GM12878 (cell line): Measurements from ENCODE around the gene CALHM2. TPM values are rescaled to one million over a fixed set of nuclear protein-coding genes. Genes with fewer than 3 reads are reported as not detected.
A peak's percentile ranks its signal among the peaks of the same experiment; 100 is the strongest.

Experiments used
- ATF2 ChIP-seq: IDR thresholded peaks from 2 replicates; pipeline ENCODE4 v1.6.1; 2012; ENCODE audit warnings: low read length, inconsistent platforms
- ATF7 ChIP-seq: fragments of 450-650 bp; IDR thresholded peaks from 2 replicates; pipeline ENCODE4 v1.6.1; 2016; ENCODE audit warnings: low read depth, mild to moderate bottlenecking
- CBX5 ChIP-seq: sonication (generic); IDR thresholded peaks from 2 replicates; pipeline ENCODE4 v1.6.1; 2016; ENCODE audit warnings: low read depth, moderate library complexity, mild to moderate bottlenecking, inconsistent platforms
- EED ChIP-seq: sonication (generic); IDR thresholded peaks from 2 replicates; pipeline ENCODE4 v1.6.1; 2016; ENCODE audit warnings: antibody characterized with exemption, low read depth
- EP300 ChIP-seq, 2 experiments: fragments of 150-350 bp in 1 of 2; IDR thresholded peaks; 2 replicates each; pipeline ENCODE4 v1.6.1; 2011 to 2012; ENCODE audit warnings: low read depth in 2 of 2, low read length in 2 of 2, borderline replicate concordance in 1 of 2, improper control_type of control experiment in 1 of 2, inconsistent platforms in 1 of 2; ENCODE audit not compliant: control insufficient read depth in 1 of 2
- IKZF1 ChIP-seq: fragments of 450-650 bp; conservative IDR thresholded peaks from 2 replicates; pipeline ENCODE4 v1.6.1; 2017; ENCODE audit warnings: antibody characterized with exemption, mild to moderate bottlenecking
- MTA2 ChIP-seq: fragments of 450-650 bp; IDR thresholded peaks from 2 replicates; pipeline ENCODE4 v1.6.1; 2016; ENCODE audit warnings: low read depth, mild to moderate bottlenecking, moderate library complexity
- NBN ChIP-seq: fragments of 450-650 bp; IDR thresholded peaks from 2 replicates; pipeline ENCODE4 v1.6.1; 2016
- NR2F1 ChIP-seq: fragments of 450-650 bp; conservative IDR thresholded peaks from 2 replicates; pipeline ENCODE4 v1.6.1; 2017; ENCODE audit warnings: mild to moderate bottlenecking
- PBX3 ChIP-seq: IDR thresholded peaks from 2 replicates; pipeline ENCODE4 v1.6.1; 2011; ENCODE audit warnings: mild to moderate bottlenecking, low read depth, low read length, moderate library complexity; ENCODE audit not compliant: insufficient replicate concordance
- SRF ChIP-seq, 2 experiments: IDR thresholded peaks; 2 replicates each; pipeline ENCODE4 v1.6.1; 2011; ENCODE audit warnings: low read depth in 2 of 2, low read length in 2 of 2, mild to moderate bottlenecking in 1 of 2, moderate library complexity in 1 of 2
- TCF12 ChIP-seq: IDR thresholded peaks from 2 replicates; pipeline ENCODE4 v1.6.1; 2011; ENCODE audit warnings: low read depth, mild to moderate bottlenecking, low read length
- polyA plus RNA-seq, 11 experiments: library from polyadenylated mRNA; depleted of rRNA in 4 of 11; unstranded in 6 of 11; stranded (reverse) in 5 of 11; fragments of >200 nt; fragmentation: Nextera tagmentation in 4 of 11; fragmentation: Illumina TruSeq in 1 of 11; extraction: Ambion mirVana in 4 of 11; extraction: Trizol in 1 of 11; gene quantifications; 1 replicate in 1 of 11; 2 replicates in 10 of 11; pipeline versions ENCODE4 v1.2.1 to v1.2.3, GENCODE V29; 2011 to 2016; ENCODE audit warnings: inconsistent platforms in 2 of 11, missing spikeins in 2 of 11, low read depth in 1 of 11
- total RNA-seq, 4 experiments: library from RNA; depleted of rRNA in 3 of 4; stranded (reverse); fragments of >200 nt in 3 of 4; fragmentation: Illumina TruSeq in 1 of 4; extraction: Trizol in 1 of 4; gene quantifications; 2 replicates each; pipeline versions ENCODE4 v1.2.1 to v1.2.3, GENCODE V29; 2013 to 2021
- TF ChIP-seq, protein P1 (sequence below): fragments of 450-650 bp; formaldehyde crosslinking; IDR thresholded peaks from 2 replicates; pipeline ENCODE4 v1.4.0; 2020; ENCODE audit warnings: mild to moderate bottlenecking, moderate library complexity

CALHM2 gene
- total and polyA plus RNA-seq, 10 of the 15 experiments (the other 5 are each of a cell fraction or from before 2014, with no cell fraction given): 0.60 to 23.7 (median 9.3) TPM

- TF ChIP-seq, protein P1, sequence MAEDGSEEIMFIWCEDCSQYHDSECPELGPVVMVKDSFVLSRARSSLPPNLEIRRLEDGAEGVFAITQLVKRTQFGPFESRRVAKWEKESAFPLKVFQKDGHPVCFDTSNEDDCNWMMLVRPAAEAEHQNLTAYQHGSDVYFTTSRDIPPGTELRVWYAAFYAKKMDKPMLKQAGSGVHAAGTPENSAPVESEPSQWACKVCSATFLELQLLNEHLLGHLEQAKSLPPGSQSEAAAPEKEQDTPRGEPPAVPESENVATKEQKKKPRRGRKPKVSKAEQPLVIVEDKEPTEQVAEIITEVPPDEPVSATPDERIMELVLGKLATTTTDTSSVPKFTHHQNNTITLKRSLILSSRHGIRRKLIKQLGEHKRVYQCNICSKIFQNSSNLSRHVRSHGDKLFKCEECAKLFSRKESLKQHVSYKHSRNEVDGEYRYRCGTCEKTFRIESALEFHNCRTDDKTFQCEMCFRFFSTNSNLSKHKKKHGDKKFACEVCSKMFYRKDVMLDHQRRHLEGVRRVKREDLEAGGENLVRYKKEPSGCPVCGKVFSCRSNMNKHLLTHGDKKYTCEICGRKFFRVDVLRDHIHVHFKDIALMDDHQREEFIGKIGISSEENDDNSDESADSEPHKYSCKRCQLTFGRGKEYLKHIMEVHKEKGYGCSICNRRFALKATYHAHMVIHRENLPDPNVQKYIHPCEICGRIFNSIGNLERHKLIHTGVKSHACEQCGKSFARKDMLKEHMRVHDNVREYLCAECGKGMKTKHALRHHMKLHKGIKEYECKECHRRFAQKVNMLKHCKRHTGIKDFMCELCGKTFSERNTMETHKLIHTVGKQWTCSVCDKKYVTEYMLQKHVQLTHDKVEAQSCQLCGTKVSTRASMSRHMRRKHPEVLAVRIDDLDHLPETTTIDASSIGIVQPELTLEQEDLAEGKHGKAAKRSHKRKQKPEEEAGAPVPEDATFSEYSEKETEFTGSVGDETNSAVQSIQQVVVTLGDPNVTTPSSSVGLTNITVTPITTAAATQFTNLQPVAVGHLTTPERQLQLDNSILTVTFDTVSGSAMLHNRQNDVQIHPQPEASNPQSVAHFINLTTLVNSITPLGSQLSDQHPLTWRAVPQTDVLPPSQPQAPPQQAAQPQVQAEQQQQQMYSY: no peak
- peak; percentile 88 for TF ChIP-seq NR2F1
- 0 out of 2 replicates have a peak, but pooled peaks have one; percentile 15 for TF ChIP-seq TCF12
- TF ChIP-seq EED: peak; percentile 83
- peak; percentile 72 for TF ChIP-seq ATF2
- TF ChIP-seq MTA2: peak; percentile 46
- TF ChIP-seq ATF7: peak; percentile 73
- TF ChIP-seq EP300 (IDR thresholded peaks at IDR 0.05; ENCODE audit: borderline replicate concordance in 1 of 2, control insufficient read depth in 1 of 2, low read depth in 2 of 2, low read length in 2 of 2): 0 out of 4 replicates have a peak, but pooled peaks of 1 of the 2 experiments have one; percentile 14
- TF ChIP-seq CBX5: 0 out of 2 replicates have a peak, but pooled peaks have one; percentile 35
- TF ChIP-seq IKZF1: peak; percentile 86
- TF ChIP-seq SRF (IDR thresholded peaks at IDR 0.05; ENCODE audit: low read depth in 2 of 2, low read length in 2 of 2): no peak
- TF ChIP-seq PBX3: peak; percentile 66
- peak; percentile 83 for TF ChIP-seq NBN
- TF ChIP-seq, all 136 proteins: peak for 35
Observed at GRCh38 chr10:103467406-103467805, 15.2 kb upstream of the CALHM2 start (continued).
